Trophoblast cell (in vitro differentiated cells and primary cell): ENCODE results near the gene MCTP2.
A peak's percentile ranks its signal among the peaks of the same experiment; 100 is the strongest.

ENCODE experiments used
- DNase-seq, 2 donors: peaks; one replicate each; pipeline ENCODE4 v3.0.0-alpha.2; 2016
- H2AFZ ChIP-seq: 2 replicates; pipeline ENCODE4 v1.6.1; 2013; ENCODE audit warnings: low read length, moderate library complexity, mild to moderate bottlenecking; ENCODE audit not compliant: insufficient read depth, poor library complexity
- H2AK5ac ChIP-seq: 2 replicates; pipeline ENCODE4 v1.6.1; 2013; ENCODE audit warnings: mild to moderate bottlenecking, low read length
- H2BK120ac ChIP-seq: 2 replicates; pipeline ENCODE4 v1.6.1; 2013; ENCODE audit warnings: low read length, mild to moderate bottlenecking, moderate library complexity; ENCODE audit not compliant: insufficient read depth, poor library complexity
- H2BK12ac ChIP-seq: 2 replicates; pipeline ENCODE4 v1.6.1; 2013; ENCODE audit warnings: mild to moderate bottlenecking, low read length, moderate library complexity
- H2BK5ac ChIP-seq: 2 replicates; pipeline ENCODE4 v1.6.1; 2013; ENCODE audit warnings: low read length, low read depth, moderate library complexity, mild to moderate bottlenecking; ENCODE audit not compliant: poor library complexity
- H3K14ac ChIP-seq: 2 replicates; pipeline ENCODE4 v1.6.1; 2013; ENCODE audit warnings: mild to moderate bottlenecking, low read length
- H3K18ac ChIP-seq: 2 replicates; pipeline ENCODE4 v1.6.1; 2013; ENCODE audit warnings: mild to moderate bottlenecking, low read length
- H3K23ac ChIP-seq: 2 replicates; pipeline ENCODE4 v1.6.1; 2013; ENCODE audit warnings: low read length
- H3K27ac ChIP-seq: 2 replicates; pipeline ENCODE4 v1.5.1; 2013; ENCODE audit warnings: low read depth, mild to moderate bottlenecking, inconsistent platforms, low read length, moderate library complexity
- H3K27me3 ChIP-seq: 2 replicates; pipeline ENCODE4 v1.6.1; 2013; ENCODE audit warnings: inconsistent platforms, mild to moderate bottlenecking, low read length, moderate library complexity; ENCODE audit not compliant: insufficient read depth
- H3K36me3 ChIP-seq, 2 experiments: 1 replicate in 1 of 2; 2 replicates in 1 of 2; pipeline ENCODE4 v1.6.1; 2013; ENCODE audit warnings: low read length in 2 of 2, mild to moderate bottlenecking in 2 of 2, moderate library complexity in 1 of 2; ENCODE audit not compliant: insufficient read depth in 2 of 2, control insufficient read depth in 1 of 2
- H3K4ac ChIP-seq: 2 replicates; pipeline ENCODE4 v1.6.1; 2013; ENCODE audit warnings: low read depth, mild to moderate bottlenecking, low read length, moderate library complexity
- H3K4me1 ChIP-seq, 2 experiments: 1 replicate in 1 of 2; 2 replicates in 1 of 2; pipeline ENCODE4 v1.6.1; 2013; ENCODE audit warnings: low read length in 2 of 2, mild to moderate bottlenecking in 2 of 2, moderate library complexity in 1 of 2; ENCODE audit not compliant: insufficient read depth in 2 of 2, control insufficient read depth in 1 of 2
- H3K4me2 ChIP-seq: 2 replicates; pipeline ENCODE4 v1.6.1; 2013; ENCODE audit warnings: inconsistent platforms, mild to moderate bottlenecking, low read length, moderate library complexity
- H3K4me3 ChIP-seq: 2 replicates; pipeline ENCODE4 v1.5.1; 2013; ENCODE audit warnings: mild to moderate bottlenecking, low read depth, low read length, inconsistent platforms
- H3K79me1 ChIP-seq: one replicate; pipeline ENCODE4 v1.6.1; 2013; ENCODE audit warnings: low read length
- H3K79me2 ChIP-seq: 2 replicates; pipeline ENCODE4 v1.6.1; 2013; ENCODE audit warnings: low read length, mild to moderate bottlenecking; ENCODE audit not compliant: control insufficient read depth, insufficient read depth, poor library complexity
- H3K9ac ChIP-seq: 2 replicates; pipeline ENCODE4 v1.6.1; 2013; ENCODE audit warnings: mild to moderate bottlenecking, low read length
- H3K9me3 ChIP-seq: 2 replicates; pipeline ENCODE4 v1.6.1; 2013; ENCODE audit warnings: low read depth, mild to moderate bottlenecking, control low read depth, inconsistent platforms, low read length; ENCODE audit not compliant: insufficient read depth
- H4K12ac ChIP-seq: 2 replicates; pipeline ENCODE4 v1.6.1; 2013; ENCODE audit warnings: low read depth, mild to moderate bottlenecking, low read length, moderate library complexity
- H4K8ac ChIP-seq: 2 replicates; pipeline ENCODE4 v1.6.1; 2013; ENCODE audit warnings: low read depth, mild to moderate bottlenecking, low read length, moderate library complexity
- H4K91ac ChIP-seq: one replicate; pipeline ENCODE4 v1.6.1; 2013; ENCODE audit warnings: low read depth, mild to moderate bottlenecking, low read length, moderate library complexity
- WGBS: extraction: QIAGEN DNeasy Blood & Tissue Kit; methylation state at CpG from one replicate; pipeline ENCODE4 v1.1.7; 2013; ENCODE audit warnings: missing lambda C conversion rate; ENCODE audit not compliant: insufficient read length, insufficient coverage; ENCODE audit errors: extremely low coverage; 5-methylcytosine and 5-hydroxymethylcytosine counted together

The MCTP2 gene

GRCh38 chr15:94383706-94384105 is 152.3 kb downstream of the MCTP2 start:
- H3K4me1 ChIP-seq, result no peaks in the 10 kb centered on the region
- no peak overlapping the region for H2BK12ac ChIP-seq
- no peak overlapping the region for H2BK5ac ChIP-seq
- H3K4me2 ChIP-seq, result no peak overlapping the region
- no peak overlapping the region for H3K23ac ChIP-seq
- H4K91ac ChIP-seq, result no peak overlapping the region
- WGBS, result no CpG with 5 or more reads among the region's 9 CpGs
- no peak overlapping the region for H4K8ac ChIP-seq
- H3K79me1 ChIP-seq, result no peaks in the 10 kb centered on the region
- no peak overlapping the region for H2AK5ac ChIP-seq
- H3K9ac ChIP-seq, result no peak overlapping the region
- H3K36me3 ChIP-seq, result no peaks in the 10 kb centered on the region
- H3K27ac ChIP-seq, result no peak overlapping the region
- peaks cover 2% of the 10 kb centered on the region for H3K9me3 ChIP-seq
- DNase-seq, result peak; percentile 46 to 75
- no peaks in the 10 kb centered on the region for H3K79me2 ChIP-seq
- H3K27me3 ChIP-seq, result no peaks in the 10 kb centered on the region
- no peak overlapping the region for H2BK120ac ChIP-seq
- no peak overlapping the region for H4K12ac ChIP-seq
- no peak overlapping the region for H3K18ac ChIP-seq
- no peak overlapping the region for H2AFZ ChIP-seq
- no peak overlapping the region for H3K14ac ChIP-seq
- H3K4me3 ChIP-seq, result no peak overlapping the region
- H3K4ac ChIP-seq, result no peak overlapping the region

- Histone ChIP-seq H3K27ac (no peak overlapping the region), H2AFZ (no peak overlapping the region), H2BK12ac (no peak overlapping the region), H4K12ac (no peak overlapping the region), H3K23ac (no peak overlapping the region), H3K4me2 (no peak overlapping the region), H3K14ac (no peak overlapping the region), H3K79me2 (no peaks in the 10 kb centered on the region), H3K9ac (no peak overlapping the region), H3K18ac (no peak overlapping the region), H2BK120ac (no peak overlapping the region), H3K79me1 (no peaks in the 10 kb centered on the region), H4K91ac (no peak overlapping the region), H2BK5ac (no peak overlapping the region), H2AK5ac (no peak overlapping the region), H3K9me3 (peaks cover 2% of the 10 kb centered on the region), H3K36me3 (no peaks in the 10 kb centered on the region), H4K8ac (no peak overlapping the region), H3K4me3 (no peak overlapping the region), H3K4me1 (no peaks in the 10 kb centered on the region), H3K27me3 (no peaks in the 10 kb centered on the region), H3K4ac (no peak overlapping the region)
- no CpG with 5 or more reads among the region's 4 CpGs for WGBS
- DNase-seq, result no peak
Measured at GRCh38 chr15:94385441-94385840, 154.1 kb downstream of the MCTP2 start.

GRCh38 chr15:94386351-94386750 is 155.0 kb downstream of the MCTP2 start:
- Histone ChIP-seq H3K36me3 (no peaks in the 10 kb centered on the region), H3K27me3 (no peaks in the 10 kb centered on the region), H4K91ac (no peak overlapping the region), H2BK120ac (no peak overlapping the region), H2BK12ac (no peak overlapping the region), H2AK5ac (no peak overlapping the region), H3K27ac (no peak overlapping the region), H4K12ac (no peak overlapping the region), H3K4me1 (no peaks in the 10 kb centered on the region), H2AFZ (no peak overlapping the region), H3K4ac (no peak overlapping the region), H3K79me2 (no peaks in the 10 kb centered on the region), H3K79me1 (no peaks in the 10 kb centered on the region), H3K9ac (no peak overlapping the region), H3K23ac (no peak overlapping the region), H3K4me3 (no peak overlapping the region), H3K9me3 (peaks cover under 1% of the 10 kb centered on the region), H3K4me2 (no peak overlapping the region), H4K8ac (no peak overlapping the region), H2BK5ac (no peak overlapping the region), H3K14ac (no peak overlapping the region), H3K18ac (no peak overlapping the region)
- no CpG with 5 or more reads among the region's 7 CpGs for WGBS
- DNase-seq, result no peak

- H2AFZ ChIP-seq, result no peak overlapping the region
Measured at GRCh38 chr15:94387442-94387841, 156.1 kb downstream of the MCTP2 start.

More at GRCh38 chr15:94387442-94387841, 156.1 kb downstream of the MCTP2 start:
- Histone ChIP-seq H3K27ac (no peak overlapping the region), H3K9ac (no peak overlapping the region), H3K4me2 (no peak overlapping the region), H3K18ac (no peak overlapping the region), H3K27me3 (no peaks in the 10 kb centered on the region), H3K79me1 (no peaks in the 10 kb centered on the region), H2BK5ac (no peak overlapping the region), H3K23ac (no peak overlapping the region), H3K4ac (no peak overlapping the region), H3K14ac (no peak overlapping the region), H3K9me3 (no peaks in the 10 kb centered on the region), H4K91ac (no peak overlapping the region), H3K36me3 (no peaks in the 10 kb centered on the region), H3K4me3 (no peak overlapping the region), H2BK12ac (no peak overlapping the region), H4K8ac (no peak overlapping the region), H3K4me1 (no peaks in the 10 kb centered on the region), H2AK5ac (no peak overlapping the region), H2BK120ac (no peak overlapping the region), H3K79me2 (no peaks in the 10 kb centered on the region), H4K12ac (no peak overlapping the region)
- no CpG with 5 or more reads among the region's 2 CpGs for WGBS
- no peak for DNase-seq
